PC-9 (cell line): ENCODE results near the gene C1orf122.

Experiments used
- CTCF ChIP-seq: fragments of 200-600 bp; sonication (generic); conservative IDR thresholded peaks from 2 replicates; pipeline ENCODE4 v1.6.1; 2017; ENCODE audit warnings: mixed run types, antibody characterized with exemption, mild to moderate bottlenecking, moderate library complexity
- EZH2 ChIP-seq: fragments of 200-600 bp; sonication (generic); IDR thresholded peaks from 2 replicates; pipeline ENCODE4 v1.8.0; 2017; ENCODE audit warnings: antibody characterized with exemption, low read depth

GRCh38 chr1:37792943-37793686 lies 14.5 kb upstream of the C1orf122 start:
- no peak for TF ChIP-seq EZH2
- no peak for TF ChIP-seq CTCF
